ENCODE data around the gene RHBG.

Gene RHBG

GRCh38 chr1:156409439-156409838 is 40.4 kb downstream of the RHBG start:
- no peak for DNase-seq

GRCh38 chr1:156410238-156410637 is 41.2 kb downstream of the RHBG start:
- no peak for DNase-seq

- no peak for DNase-seq
Observed at GRCh38 chr1:156410740-156411139, 41.7 kb downstream of the RHBG start.

GRCh38 chr1:156412653-156413321 is 43.8 kb downstream of the RHBG start:
- DNase-seq, result no peak

GRCh38 chr1:156413391-156414246 is 44.6 kb downstream of the RHBG start:
- DNase-seq, result no peak

GRCh38 chr1:156414461-156415064 is 45.6 kb downstream of the RHBG start:
- no peak for DNase-seq

GRCh38 chr1:156416993-156417392 is 48.0 kb downstream of the RHBG start:
- DNase-seq, result no peak

- DNase-seq, result no peak
Observed at GRCh38 chr1:156417401-156418020, 48.5 kb downstream of the RHBG start.

GRCh38 chr1:156418416-156419070 is 49.5 kb downstream of the RHBG start:
- no peak for DNase-seq

GRCh38 chr1:156419854-156420204 is 50.8 kb downstream of the RHBG start:
- no peak for DNase-seq

GRCh38 chr1:156420205-156421061 is 51.4 kb downstream of the RHBG start:
- no peak for DNase-seq

GRCh38 chr1:156421062-156421938 is 52.3 kb downstream of the RHBG start:
- DNase-seq, result no peak

- no peak for DNase-seq
Observed at GRCh38 chr1:156421939-156422601, 53.1 kb downstream of the RHBG start.

GRCh38 chr1:156422602-156423091 is 53.6 kb downstream of the RHBG start:
- DNase-seq, result no peak

GRCh38 chr1:156423422-156424352 is 54.7 kb downstream of the RHBG start:
- no peak for DNase-seq

- no peak for DNase-seq
Observed at GRCh38 chr1:156424806-156425432, 55.9 kb downstream of the RHBG start.

- DNase-seq, result no peak
Observed at GRCh38 chr1:156425943-156426342, 56.9 kb downstream of the RHBG start.

GRCh38 chr1:156427957-156428356 is 58.9 kb downstream of the RHBG start:
- DNase-seq, result no peak

Data from GDM1 (cell line).